HG03175 (cell line): ENCODE data around the gene OLA1.

Source experiments
- ATAC-seq: cut with Tn5 transposase; IDR thresholded peaks from one replicate; pipeline ENCODE4 v1.9.1; 2021; ENCODE audit warnings: mild to moderate bottlenecking, moderate library complexity; ENCODE audit not compliant: unreplicated experiment

The OLA1 gene

GRCh38 chr2:174038462-174038861 is 209.9 kb downstream of the OLA1 start:
- ATAC-seq: no peak

- ATAC-seq: no peak
Measured at GRCh38 chr2:174036825-174037224, 211.5 kb downstream of the OLA1 start.

- no peak for ATAC-seq
Measured at GRCh38 chr2:174035981-174036742, 212.2 kb downstream of the OLA1 start.

GRCh38 chr2:174035117-174035635 is 213.2 kb downstream of the OLA1 start:
- no peak for ATAC-seq

GRCh38 chr2:174033163-174033550 is 215.2 kb downstream of the OLA1 start:
- no peak for ATAC-seq

GRCh38 chr2:174031226-174031625 is 217.1 kb downstream of the OLA1 start:
- no peak for ATAC-seq

- no peak for ATAC-seq
Measured at GRCh38 chr2:174028935-174029334, 219.4 kb downstream of the OLA1 start.

- no peak for ATAC-seq
Measured at GRCh38 chr2:174027956-174028355, 220.4 kb downstream of the OLA1 start.

GRCh38 chr2:174026122-174026845 is 222.0 kb downstream of the OLA1 start:
- no peak for ATAC-seq

GRCh38 chr2:174025271-174026121 is 222.8 kb downstream of the OLA1 start:
- ATAC-seq: no peak

GRCh38 chr2:174024524-174025270 is 223.6 kb downstream of the OLA1 start:
- ATAC-seq: no peak

GRCh38 chr2:174023591-174024523 is 224.5 kb downstream of the OLA1 start:
- ATAC-seq: no peak
